GM12891 (cell line): Measurements from ENCODE around the gene ASTN2.

Experiments used
- PAX5 ChIP-seq: IDR thresholded peaks from 2 replicates; pipeline ENCODE4 v1.6.1; 2011; ENCODE audit warnings: low read length, moderate library complexity, mild to moderate bottlenecking; ENCODE audit not compliant: insufficient read depth, severe bottlenecking
- POLR2A ChIP-seq: IDR thresholded peaks from 2 replicates; pipeline ENCODE4 v1.6.1; 2011; ENCODE audit warnings: low read depth, low read length, control low read depth
- POLR2AphosphoS5 ChIP-seq: IDR thresholded peaks from 2 replicates; pipeline ENCODE4 v1.6.1; 2011; ENCODE audit warnings: low read depth, low read length, control low read depth
- TAF1 ChIP-seq: IDR thresholded peaks from 2 replicates; pipeline ENCODE4 v1.6.1; 2011; ENCODE audit warnings: low read depth, low read length, control low read depth

- TF ChIP-seq POLR2A (no peak), TAF1 (no peak), POLR2AphosphoS5 (no peak), PAX5 (no peak)
These were observed 164.1 kb downstream of the ASTN2 start for GRCh38 chr9:117250610-117251215.
